GM19193 (cell line): ENCODE measurements around the gene GRID2.

Source experiments
- POLR2A ChIP-seq: IDR thresholded peaks from 4 replicates; pipeline ENCODE4 v1.6.1; 2011; ENCODE audit not compliant: insufficient read depth, insufficient read length; ENCODE audit errors: extremely low read depth

GRID2 gene

GRCh38 chr4:92299152-92299551 is 4.6 kb upstream of the GRID2 start:
- no peak for TF ChIP-seq POLR2A

- TF ChIP-seq POLR2A: no peak
Measured at GRCh38 chr4:92304121-92304520, 355 bp downstream of the GRID2 start.

- no peak for TF ChIP-seq POLR2A
Measured at GRCh38 chr4:92304606-92305005, 840 bp downstream of the GRID2 start.

GRCh38 chr4:92305148-92305877 is 1.5 kb downstream of the GRID2 start:
- no peak for TF ChIP-seq POLR2A

- TF ChIP-seq POLR2A: no peak
Measured at GRCh38 chr4:92305878-92306520, 2.2 kb downstream of the GRID2 start.

GRCh38 chr4:92307181-92307580 is 3.4 kb downstream of the GRID2 start:
- TF ChIP-seq POLR2A: no peak

- no peak for TF ChIP-seq POLR2A
Measured at GRCh38 chr4:92307866-92308265, 4.1 kb downstream of the GRID2 start.

GRCh38 chr4:92317047-92317446 is 13.3 kb downstream of the GRID2 start:
- no peak for TF ChIP-seq POLR2A

- no peak for TF ChIP-seq POLR2A
Measured at GRCh38 chr4:92328095-92328494, 24.3 kb downstream of the GRID2 start.

- no peak for TF ChIP-seq POLR2A
Measured at GRCh38 chr4:92333016-92333415, 29.2 kb downstream of the GRID2 start.

GRCh38 chr4:92334716-92335350 is 31.1 kb downstream of the GRID2 start:
- TF ChIP-seq POLR2A: no peak

GRCh38 chr4:92339676-92340075 is 35.9 kb downstream of the GRID2 start:
- no peak for TF ChIP-seq POLR2A

GRCh38 chr4:92344216-92344615 is 40.5 kb downstream of the GRID2 start:
- no peak for TF ChIP-seq POLR2A

GRCh38 chr4:92346289-92346688 is 42.5 kb downstream of the GRID2 start:
- TF ChIP-seq POLR2A: no peak

- no peak for TF ChIP-seq POLR2A
Measured at GRCh38 chr4:92357966-92358365, 54.2 kb downstream of the GRID2 start.

- TF ChIP-seq POLR2A: no peak
Measured at GRCh38 chr4:92359491-92359890, 55.7 kb downstream of the GRID2 start.
